Measurements from ENCODE around the gene DCAF8.

DNA sequence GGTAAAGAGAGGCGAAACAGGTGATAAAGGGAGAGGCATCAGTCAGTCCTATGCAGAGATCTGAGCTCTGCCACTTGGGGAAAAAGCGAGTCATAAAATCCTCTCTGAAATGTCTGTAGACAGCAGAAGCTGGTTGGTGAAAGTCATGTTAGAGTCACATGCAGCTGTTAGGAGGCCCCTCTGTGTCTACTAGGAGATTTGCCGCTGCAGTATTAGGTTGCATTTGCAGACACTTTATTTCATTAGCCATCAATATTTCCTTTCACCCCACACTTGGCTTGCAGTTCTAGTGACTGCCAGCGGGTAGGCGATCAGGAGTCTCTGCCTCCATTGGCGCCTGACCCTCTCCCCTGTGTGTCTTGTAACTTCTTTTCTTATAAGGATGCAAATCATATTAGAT lies 94.8 kb downstream of the DCAF8 start:
- TF ChIP-seq POLR2AphosphoS5 (IDR thresholded peaks at IDR 0.05; ENCODE audit: low read depth, low read length): no peak
- TF ChIP-seq TAF1 (IDR thresholded peaks at IDR 0.05; ENCODE audit: borderline replicate concordance, low read depth, low read length): no peak
- no peak for TF ChIP-seq POLR2A (IDR thresholded peaks at IDR 0.05; ENCODE audit: low read depth, low read length)
